ENCODE results near the gene MOB3A.

MOB3A gene

DNA sequence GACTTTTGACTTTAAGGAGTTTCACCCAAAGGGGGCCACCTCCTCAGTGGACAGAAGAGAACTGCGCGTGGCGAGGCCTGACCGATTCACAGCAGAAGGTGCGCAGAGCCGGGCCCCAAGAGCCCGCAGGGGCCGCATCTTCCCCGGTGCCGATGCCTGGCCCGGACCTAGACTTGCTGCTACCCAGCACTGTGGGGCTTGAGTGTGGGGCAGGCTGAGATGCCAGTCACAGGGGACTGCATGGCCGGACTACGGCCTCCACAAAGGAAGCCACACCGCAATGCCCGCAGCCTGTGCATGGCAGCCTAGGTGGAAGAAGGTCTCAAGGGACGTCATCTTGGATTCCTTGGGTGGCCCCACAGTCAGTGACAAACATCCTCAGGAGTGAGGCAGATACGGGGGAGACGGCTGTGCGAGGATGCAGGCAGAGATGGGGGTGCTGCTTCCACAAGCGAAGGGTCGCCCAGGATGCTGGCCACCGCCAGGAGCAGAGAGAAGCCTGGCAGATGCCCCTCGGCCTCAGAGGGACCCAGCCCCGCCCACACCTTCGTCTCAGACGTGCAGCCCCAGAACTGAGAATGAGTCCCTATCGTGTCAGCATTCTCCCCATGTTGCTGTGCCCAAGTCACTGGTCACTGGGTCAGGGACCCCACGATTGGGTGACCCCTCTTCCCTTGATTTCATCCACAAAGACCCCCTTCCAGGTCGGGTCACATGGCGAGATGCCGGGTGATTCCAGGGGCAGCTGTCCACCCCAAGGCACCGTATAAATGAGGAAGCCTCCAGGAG lies 16.9 kb downstream of the MOB3A start:
- no peak for DNase-seq

DNA sequence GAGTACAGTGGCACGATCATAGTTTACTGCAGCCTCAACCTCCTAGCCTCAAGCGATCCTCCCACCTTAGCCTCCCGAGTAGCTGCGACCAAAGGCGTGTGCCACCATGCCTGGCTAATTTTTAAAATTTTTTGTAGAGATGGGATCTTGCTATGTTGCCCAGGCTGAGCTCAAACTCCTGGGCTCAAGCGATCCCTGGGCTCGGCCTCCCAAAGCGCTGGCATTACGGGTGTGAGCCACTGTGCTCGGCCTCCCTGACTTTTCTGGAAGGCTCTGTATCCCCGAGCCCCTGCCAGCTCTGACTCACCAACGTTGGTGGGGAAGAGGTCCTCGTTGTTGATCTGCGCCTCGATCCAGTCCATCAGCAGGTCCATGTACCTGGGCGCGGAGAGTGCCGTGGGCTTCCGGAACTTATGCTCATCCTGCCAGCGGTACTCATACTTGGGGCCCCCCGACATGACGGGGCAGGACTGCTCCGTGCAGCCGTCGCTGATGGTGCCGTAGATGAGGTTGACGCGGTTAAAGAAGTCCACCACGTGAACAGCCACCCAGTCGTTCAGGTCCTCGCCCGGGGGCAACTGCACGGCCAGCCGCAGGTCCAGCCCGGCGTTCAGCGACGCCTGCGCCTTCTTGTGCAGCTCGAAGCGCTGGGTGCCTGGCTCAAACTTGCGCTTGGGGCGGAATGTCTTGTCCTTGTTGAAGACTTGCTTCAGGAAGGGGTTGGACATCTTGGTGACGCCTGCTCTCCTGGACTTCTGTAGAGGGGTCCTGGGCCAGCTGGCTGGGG lies 18.1 kb downstream of the MOB3A start:
- DNase-seq: no peak

DNA sequence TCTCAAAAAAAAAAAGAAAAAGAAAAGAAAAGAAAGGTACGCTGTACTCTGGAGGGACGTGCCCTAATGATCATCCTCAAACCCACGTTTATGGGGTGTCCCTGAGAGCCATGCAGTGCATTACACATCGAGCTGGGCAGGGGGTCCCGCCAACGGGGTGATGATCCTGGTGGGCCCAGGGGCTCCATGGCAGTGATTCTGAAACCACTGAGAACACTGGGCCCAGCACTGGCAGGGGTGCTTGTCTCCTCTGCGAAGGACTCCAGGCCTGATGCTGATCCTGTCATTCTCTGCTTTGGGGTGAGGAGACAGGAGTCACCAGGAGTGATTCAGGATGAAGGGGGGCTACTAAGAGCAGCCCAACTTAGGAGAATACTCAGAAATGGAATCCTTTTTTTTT lies 18.7 kb downstream of the MOB3A start:
- DNase-seq: no peak

DNA sequence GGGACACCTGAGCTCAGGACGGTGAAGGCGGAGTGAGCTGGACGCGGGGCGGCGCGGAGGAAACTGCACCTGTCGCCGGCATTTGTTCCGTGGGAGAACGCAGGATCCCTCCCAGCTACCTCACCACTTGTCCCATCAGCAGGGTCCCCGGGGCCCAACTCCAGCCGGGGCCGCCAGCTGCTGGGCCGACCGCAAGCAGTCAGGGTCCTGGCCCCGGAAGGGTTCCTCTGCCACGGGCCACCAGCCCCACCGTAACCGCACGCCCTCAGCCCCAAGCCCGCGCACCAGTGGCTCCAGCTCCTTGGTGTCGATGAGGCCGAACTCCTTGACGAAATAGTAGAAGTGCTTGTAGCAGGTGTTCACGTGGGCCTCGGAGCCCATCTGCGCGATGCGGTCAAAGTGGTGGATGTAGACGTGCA lies 19.6 kb downstream of the MOB3A start:
- no peak for DNase-seq

DNA sequence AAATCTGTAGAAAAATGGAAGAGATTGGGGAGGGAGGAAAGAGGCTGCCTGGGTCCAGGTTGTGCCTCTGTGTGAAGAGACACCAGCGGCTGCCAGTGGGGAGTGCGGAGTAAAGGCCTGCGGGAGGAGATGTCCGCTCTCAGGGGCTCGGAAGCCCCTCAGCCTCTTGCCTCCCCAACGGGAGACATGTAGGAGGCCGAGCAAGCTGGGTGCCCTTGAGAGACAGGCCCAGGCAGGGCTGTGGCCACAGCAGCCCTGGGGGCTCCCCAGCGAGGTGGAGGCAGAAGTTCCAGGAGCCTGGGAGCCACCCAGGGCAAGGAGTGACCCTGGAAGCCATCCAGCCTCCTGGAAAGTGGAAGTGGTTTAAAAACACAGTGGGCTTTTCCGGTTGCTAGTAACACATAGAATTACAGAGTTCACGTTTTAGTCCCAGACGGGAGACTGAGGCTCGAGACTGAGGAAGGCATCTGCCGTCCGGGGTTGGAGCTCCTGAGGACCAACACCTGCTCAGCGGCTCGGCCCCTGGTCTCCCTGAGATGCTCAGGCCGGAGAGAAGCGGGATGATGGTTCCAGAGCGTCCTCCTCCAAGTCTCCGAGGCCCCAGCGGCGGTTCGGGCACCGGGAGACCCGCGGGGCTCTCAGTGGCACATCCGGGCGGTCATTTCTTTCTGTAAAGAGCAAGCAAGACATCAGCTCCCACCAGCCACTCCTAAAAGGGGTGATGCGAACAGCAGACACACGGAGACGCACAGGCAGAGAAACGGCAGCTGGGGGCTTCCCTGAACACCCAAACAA lies 23.2 kb downstream of the MOB3A start:
- DNase-seq: no peak

DNA sequence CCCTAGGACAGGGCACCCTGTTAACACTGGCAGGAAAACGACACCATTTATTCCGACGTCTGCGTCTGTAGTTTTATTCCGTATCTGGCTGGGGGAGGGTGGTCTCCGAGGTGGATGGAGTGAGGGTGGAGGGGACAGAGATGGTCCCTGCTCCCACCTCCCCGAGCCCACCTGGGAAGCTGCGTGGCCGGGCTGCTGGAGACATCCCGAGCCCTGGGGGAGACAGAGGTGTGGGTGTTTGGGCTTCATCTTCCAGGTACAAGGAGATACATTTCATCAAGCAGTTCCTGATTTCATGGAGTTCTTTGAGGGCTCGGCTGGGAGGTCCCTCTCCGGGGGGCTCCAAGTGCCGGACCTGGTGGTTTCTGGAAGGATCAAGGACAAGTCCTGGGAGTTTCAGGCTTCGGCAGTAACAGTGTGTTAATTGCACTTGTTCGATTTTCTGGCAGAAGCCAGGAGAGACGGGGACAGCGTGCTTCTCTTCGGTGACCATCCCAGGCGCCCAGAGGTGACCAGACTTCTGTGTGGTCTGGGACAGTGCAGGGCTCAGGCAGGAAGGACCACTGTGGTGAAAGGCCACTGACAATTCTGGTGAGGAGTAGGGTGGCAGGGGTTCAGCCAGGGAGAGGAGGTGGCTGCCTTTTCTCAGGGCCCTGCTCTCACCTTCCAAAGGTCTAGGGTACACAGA lies 25.0 kb downstream of the MOB3A start:
- no peak for DNase-seq

DNA sequence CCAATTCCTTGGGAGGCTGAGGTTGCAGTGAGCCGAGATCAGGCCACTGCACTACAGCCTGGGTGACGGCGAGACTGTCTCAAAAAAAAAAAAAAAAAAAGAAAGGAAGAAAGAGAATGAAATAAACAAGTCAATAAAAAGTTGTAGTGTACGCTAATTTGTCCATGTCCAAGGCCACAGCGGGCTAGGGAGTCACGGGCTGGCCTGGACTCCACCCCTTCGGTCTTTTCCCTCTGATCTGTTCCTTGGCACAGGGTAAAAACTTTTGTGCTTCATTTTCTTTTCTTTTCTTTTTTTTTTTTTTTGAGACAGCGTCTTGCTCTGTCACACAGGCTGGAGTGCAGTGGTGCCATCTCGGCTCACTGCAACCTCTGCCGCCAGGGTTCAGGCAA lies 25.7 kb downstream of the MOB3A start:
- no peak for DNase-seq

DNA sequence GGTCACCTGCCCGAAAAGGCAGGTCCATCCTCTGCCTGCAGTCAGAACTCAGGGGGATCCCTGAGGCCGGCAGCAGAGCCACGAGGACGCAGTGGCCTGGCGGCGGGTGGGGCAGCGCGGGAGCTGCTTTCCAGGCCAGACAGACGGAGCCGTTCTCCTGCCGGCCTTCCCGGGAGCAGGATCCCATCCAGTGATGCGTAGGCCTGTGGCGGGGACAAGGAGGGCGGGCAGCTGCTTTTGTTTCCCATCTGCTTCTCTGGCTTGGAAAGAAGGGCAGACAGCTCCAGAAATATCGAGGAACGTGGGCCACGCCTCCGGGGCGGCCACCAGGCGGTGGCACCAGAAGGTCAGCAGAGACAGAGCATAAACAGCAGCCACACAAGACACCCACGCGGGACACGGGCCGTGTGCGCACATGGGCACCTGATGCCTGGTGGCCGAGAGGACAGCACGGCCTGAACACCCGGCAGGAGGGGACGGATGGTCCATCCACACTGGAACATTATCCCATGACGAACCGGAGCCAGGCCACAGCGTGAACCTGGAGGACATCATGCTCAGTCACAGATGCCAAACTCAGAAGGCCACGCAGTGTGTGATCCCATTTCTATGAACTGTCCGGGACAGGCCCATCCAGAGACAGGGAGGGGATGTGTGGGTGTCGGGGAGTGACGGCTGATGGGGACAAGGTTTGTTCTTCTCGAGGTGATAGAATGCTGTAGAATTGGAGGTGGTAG lies 31.2 kb downstream of the MOB3A start:
- DNase-seq: no peak

DNA sequence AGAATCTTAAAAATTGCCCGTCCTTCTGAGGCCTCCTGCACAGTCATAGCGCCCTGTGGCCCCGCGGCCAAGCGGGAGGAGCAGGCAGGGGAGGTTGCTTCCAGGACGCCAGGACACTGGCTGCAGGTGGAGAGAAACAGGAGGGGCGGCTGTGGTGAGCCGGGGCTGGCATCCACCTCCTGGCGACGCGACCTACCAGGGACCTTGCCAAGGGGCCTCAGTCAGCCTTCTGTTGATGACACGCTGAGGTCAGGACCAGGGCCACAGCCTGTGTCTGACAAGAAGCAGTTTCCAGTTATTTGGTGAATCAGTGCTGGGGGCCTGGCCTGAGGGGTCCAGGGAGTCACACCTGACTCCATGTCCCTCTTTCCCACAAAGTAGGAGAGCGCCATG lies 31.7 kb downstream of the MOB3A start:
- DNase-seq: no peak

DNA sequence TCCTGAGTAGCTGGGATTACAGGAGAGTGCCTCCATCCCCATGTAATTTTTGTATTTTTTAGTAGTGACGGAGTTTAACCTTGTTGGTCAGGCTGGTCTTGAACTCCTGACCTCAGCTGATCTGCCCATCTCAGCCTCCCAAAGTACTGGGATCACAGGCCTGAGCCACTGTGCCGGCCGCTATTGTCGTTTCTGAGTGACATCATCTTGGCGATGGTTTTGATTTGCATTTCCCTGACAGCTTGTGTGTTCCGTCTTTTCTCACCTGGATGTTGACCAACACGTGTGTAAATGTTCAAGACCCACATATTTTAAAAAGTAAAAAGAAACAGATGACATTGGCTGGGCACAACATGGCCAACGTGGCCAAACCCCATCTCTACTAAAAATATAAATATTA lies 32.3 kb downstream of the MOB3A start:
- DNase-seq: no peak

DNA sequence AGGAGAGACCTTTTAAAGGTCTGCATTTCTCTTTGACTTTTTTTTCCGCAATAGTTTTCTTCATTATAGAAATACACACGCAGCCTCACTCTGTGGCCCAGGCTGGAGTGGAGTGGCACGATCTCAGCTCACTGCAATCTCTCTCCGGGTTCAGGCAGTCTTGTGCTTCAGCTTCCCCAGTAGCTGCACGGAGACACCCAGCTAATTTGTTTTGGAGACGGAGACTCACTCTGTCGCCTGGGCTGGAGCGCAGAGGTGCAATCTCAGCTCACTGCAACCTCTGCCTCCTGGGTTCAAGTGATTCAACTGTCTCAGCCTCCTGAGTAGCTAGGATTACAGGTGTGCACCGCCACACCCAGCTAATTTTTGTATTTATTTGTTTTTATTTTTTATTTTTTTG lies 33.4 kb downstream of the MOB3A start:
- DNase-seq: no peak

DNA sequence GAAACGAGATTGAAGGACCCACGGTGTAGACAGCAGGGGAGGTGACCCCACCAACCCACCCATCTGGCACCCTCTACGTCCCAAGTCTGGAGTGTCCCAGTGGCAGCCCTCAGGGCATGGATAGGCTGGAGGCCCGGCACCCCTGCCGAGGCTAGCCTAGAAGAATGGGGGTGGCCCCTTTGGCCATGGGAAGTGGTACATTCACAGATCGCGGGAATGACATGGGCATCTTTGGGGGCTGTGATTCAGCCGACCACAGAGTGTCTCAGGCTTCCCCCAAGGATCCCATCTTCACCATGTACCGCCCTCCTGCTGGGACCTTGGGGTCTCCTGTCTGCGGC lies 33.8 kb downstream of the MOB3A start:
- no peak for DNase-seq

DNA sequence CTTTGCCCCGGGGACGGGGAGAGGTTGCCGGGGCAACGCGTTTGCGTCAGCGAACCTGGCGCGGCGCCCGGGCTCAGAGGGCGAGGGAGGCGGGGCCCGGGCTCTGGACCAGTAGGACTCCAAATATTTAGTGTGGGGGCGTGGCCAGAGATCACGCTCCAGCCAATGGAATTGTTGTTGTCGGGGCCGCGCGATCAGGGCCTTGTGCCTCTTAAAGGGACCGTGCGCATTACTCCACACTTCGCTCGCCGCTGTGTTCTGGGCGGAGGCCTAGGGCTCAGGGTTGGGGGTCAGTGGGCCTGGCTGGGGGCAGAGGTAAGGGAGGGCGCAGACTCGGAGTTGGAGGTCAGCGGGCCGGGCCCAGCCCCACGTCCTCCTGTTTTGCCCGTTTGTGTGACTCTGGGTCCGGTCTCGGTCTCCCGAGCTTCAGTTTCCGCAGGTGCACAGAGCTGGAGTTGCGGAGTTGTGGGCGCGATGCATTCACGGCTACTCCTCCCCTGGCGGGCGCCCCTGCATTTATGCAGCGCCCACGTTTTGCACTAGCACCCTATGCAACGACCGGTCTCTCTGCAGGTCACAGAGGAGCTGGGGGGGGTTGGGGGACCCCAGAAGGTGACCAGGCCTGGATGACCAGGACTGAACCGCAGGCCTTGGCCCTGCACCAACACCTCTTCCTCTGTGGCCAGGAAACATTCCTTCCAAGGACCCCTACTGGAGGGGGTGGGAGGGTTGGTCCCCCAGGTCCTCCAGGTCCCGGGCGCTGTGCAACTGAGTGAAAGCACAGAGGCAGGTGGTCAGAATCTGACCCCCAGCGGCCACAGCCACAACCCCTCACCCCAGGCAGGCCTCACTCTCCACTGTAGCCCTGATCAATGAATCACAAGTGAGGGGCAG lies 34.4 kb downstream of the MOB3A start:
- DNase-seq: peak; percentile 97

DNA sequence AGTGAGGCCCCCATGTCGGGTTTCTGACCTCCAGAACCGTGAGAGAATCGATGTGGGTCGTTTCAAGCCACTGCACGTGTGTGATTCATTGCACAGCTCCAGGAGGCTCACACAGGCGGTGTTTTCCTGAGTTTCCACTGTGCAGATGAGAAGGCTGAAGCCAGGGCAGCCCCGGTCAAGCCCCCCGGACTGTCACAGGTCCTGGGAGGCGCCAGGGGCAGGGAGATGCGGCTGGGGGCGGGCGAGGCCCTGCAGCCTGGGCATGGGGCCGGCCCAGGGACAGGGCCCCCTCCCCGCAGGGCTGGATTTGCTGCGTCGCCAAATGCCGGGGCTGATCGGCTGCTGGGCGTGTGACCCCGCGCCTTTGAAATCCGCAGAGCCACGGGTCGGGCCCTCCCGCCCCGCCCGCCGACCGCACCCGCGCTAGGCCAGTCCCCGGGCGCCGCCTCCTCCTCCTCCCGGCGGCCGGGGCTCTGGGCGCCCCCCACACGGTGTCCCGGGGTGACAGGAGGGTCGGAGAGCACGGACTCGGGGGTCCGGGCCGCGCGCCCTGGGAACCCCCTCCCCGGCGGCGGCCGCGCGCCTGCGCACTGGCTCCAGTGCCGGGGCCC lies 35.1 kb downstream of the MOB3A start:
- DNase-seq: no peak

DNA sequence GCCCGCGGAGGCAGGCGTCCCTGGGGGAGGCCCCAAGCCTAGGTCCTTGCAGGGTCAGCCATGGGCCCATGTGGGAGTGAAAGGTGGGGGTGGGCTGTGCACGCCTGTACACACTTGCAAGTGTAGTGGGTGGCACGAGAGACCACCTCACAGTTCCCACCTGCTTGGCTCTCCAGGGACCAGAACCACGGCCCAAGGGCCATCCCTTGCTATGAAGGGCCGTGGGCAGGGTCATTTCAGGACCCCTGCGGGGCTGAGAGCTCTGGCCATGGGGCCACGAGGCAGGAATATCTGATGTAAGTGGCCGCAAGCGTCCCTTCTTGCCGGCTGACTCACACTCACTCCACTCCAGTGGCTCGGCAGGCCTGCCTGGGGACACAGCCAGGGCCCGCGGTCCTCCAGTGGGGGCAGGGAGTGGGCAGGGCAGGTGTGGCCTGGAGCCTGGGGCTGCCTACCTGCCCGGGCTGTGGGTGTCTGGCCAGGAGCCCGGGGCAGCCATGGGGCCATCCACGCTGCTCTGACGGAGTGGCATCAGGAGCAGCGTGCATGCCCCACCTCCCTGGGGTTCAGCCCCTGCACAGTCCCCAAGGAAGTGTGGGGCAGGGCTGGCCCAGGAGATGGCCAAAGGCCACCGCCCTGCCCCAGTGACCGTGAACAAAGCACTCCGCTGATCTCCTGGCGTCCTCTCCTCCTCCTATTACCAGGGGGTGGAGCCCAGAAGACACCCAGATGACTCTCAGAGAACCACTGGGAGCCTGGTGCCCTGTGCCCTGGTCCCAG lies 36.5 kb downstream of the MOB3A start:
- no peak for DNase-seq

DNA sequence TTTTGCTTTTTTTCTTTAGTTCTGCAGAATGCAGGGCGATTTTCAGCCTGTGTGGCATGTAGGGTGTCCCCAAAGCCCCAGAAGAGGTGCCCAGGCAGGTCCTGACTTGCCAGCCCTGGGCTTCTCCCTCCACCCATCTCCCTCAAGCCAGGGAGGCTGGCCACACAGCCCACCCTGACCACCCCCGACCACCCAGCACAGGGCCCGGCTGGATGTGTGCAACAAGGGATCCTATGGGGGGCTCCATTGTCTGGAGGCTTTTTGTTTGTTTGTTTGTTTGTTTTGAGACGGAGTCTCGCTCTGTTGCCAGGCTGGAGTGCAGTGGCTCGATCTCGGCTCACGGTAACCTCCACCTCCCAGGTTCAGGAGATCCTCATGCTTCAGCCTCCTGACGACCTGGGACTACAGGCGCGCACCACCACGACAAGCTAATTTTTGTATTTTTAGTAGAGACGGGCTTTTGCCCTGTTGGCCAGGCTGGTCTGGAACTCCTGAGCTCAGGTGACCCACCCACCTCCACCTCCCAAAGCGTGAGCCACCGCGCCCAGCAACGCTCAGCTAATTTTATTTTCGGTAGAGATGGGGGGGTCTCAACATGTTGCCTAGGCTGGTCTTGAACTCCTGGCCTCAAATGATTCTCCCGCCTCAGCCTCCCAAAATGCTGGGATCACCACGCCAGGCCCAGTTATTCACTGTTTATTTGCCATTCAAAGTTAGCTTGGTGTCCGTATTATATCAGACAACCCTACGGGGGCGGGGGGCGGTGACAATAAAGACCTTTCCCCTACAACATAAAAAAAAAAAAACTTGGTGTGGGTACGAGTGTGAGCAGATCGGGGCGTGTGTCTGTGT lies 37.3 kb downstream of the MOB3A start:
- no peak for DNase-seq

DNA sequence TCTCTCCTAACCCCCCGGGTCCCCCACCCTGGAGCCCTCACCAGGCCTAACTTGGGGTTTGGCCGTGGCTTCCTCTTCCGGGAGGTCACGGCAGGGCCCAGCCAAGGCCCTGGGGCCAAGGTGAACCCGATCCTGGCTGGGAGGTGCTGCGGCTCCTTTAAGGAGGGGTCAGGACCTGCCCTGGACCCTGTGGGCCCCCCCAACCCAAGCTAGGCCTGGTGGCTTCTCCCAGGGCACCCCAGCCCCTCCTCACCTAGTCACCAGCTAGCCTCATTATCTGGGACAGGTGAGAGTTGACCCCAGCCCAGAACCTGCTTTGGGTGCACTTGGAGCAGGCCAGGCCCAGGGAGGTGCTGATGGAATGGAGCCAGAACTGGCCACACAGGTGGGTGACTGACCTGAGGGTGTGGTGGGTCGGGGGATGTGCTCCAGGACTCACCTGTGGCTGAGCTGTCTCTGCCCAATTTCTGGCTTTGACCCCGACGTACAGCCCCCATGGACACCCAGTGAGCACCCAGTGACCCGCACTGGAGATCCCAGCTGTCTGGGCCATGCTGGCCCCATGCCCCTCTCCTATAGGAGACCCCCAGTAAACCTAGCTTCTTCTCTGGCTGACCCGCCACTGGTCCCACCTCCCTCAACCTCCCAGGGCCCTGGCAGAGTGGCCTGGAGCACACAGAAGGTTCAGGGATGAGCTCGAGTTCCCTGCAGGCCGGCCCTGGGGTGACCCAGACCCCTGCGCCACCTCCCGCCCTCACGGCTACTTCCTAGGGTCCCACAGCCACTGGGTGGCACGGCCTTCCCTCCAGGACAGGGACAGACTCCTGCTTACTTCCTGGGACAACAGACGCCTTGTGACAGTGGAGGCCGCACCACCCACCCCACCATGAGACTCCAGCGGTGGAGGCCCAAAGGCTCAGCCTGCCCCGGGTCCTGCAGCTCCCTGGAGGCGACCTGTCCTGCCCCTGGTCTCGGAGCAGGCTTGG lies 38.3 kb downstream of the MOB3A start:
- DNase-seq: no peak

DNA sequence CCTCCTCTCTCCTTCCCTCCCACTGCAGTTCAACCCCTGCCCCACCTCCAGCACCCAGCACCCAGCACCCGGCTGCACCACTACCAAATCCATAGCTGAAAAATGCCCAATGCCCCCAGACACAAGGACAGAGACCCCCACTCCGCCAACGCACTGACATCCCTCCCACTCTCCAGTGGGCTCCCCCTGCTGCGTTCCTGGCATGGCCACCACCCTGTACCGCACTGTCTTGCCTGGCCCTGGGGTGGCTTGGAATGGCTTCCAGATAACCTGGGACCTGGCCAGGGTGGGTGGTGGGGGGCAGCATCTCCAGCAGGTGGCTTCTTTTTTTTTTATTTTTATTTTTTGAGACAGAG lies 39.3 kb downstream of the MOB3A start:
- no peak for DNase-seq
